WTC11 (cell line): ENCODE results near the gene TNRC6C. TPM values are rescaled to one million over a fixed set of nuclear protein-coding genes. Genes with fewer than 3 reads are reported as not detected.

Experiments
- ATAC-seq: fragments of 200-7000 bp; cut with Tn5 transposase; 2 replicates; pipeline ENCODE4 v1.10.0; 2021; ENCODE audit warnings: mild to moderate bottlenecking, moderate library complexity
- CTCF ChIA-PET: fragments of 300-600 bp; sonication (Branson Sonifier 250); formaldehyde crosslinking; loops from one replicate; lab custom pipeline; 2021; ENCODE audit warnings: antibody characterized with exemption; lab: Charles Lee
- POLR2A ChIA-PET: fragments of 350-600 bp; sonication (Branson Sonifier 250); formaldehyde crosslinking; loops from one replicate; lab custom pipeline; 2021; ENCODE audit warnings: antibody characterized with exemption; lab: Charles Lee
- DNase-seq: peaks from one replicate; pipeline ENCODE4 v3.0.0; 2021; ENCODE audit warnings: low spot score
- H3K27ac Mint-ChIP-seq: 2 replicates; pipeline ENCODE4 v1.8.0; 2021; ENCODE audit warnings: mixed read lengths
- H3K27me3 Mint-ChIP-seq: 2 replicates; pipeline ENCODE4 v1.8.0; 2021; ENCODE audit warnings: low read depth, mild to moderate bottlenecking, moderate library complexity, mixed read lengths
- H3K36me3 Mint-ChIP-seq: 2 replicates; pipeline ENCODE4 v1.8.0; 2021; ENCODE audit warnings: mixed read lengths
- H3K4me1 Mint-ChIP-seq: 2 replicates; pipeline ENCODE4 v1.8.0; 2022; ENCODE audit warnings: mixed read lengths
- H3K4me3 Mint-ChIP-seq: 2 replicates; pipeline ENCODE4 v1.8.0; 2021; ENCODE audit warnings: mild to moderate bottlenecking, moderate library complexity, mixed read lengths
- H3K9me3 Mint-ChIP-seq: 2 replicates; pipeline ENCODE4 v1.8.0; 2021; ENCODE audit warnings: mixed read lengths
- CTCF ChIP-seq: fragments of 200-600 bp; IDR thresholded peaks from 2 replicates; pipeline ENCODE4 v1.8.0; 2022; ENCODE audit warnings: antibody characterized with exemption
- E2F1 ChIP-seq: sonication (generic); formaldehyde crosslinking; IDR thresholded peaks from 2 replicates; pipeline ENCODE4 v1.8.0; 2022; ENCODE audit warnings: mild to moderate bottlenecking, missing genetic modification reagents
- ELF4 ChIP-seq: sonication (generic); formaldehyde crosslinking; IDR thresholded peaks from 2 replicates; pipeline ENCODE4 v1.8.1; 2022; ENCODE audit warnings: low read depth, mild to moderate bottlenecking, moderate library complexity, missing genetic modification reagents
- KAT7 ChIP-seq: sonication (generic); formaldehyde crosslinking; IDR thresholded peaks from 2 replicates; pipeline ENCODE4 v1.8.1; 2023; ENCODE audit warnings: missing genetic modification reagents, mild to moderate bottlenecking, borderline replicate concordance
- MAX ChIP-seq: sonication (generic); formaldehyde crosslinking; IDR thresholded peaks from 2 replicates; pipeline ENCODE4 v1.8.0; 2022; ENCODE audit warnings: mild to moderate bottlenecking, missing genetic modification reagents
- MLX ChIP-seq: sonication (generic); formaldehyde crosslinking; IDR thresholded peaks from 2 replicates; pipeline ENCODE4 v1.8.1; 2023; ENCODE audit warnings: mild to moderate bottlenecking, missing genetic modification reagents, moderate library complexity
- SMAD4 ChIP-seq: sonication (generic); formaldehyde crosslinking; IDR thresholded peaks from 2 replicates; pipeline ENCODE4 v1.8.0; 2022; ENCODE audit warnings: mild to moderate bottlenecking, missing genetic modification reagents
- TP53 ChIP-seq: sonication (generic); formaldehyde crosslinking; IDR thresholded peaks from 2 replicates; pipeline ENCODE4 v1.8.1; 2023; ENCODE audit warnings: mild to moderate bottlenecking, missing genetic modification reagents
- ZNF121 ChIP-seq: sonication (generic); formaldehyde crosslinking; IDR thresholded peaks from 2 replicates; pipeline ENCODE4 v1.8.0; 2023; ENCODE audit warnings: missing genetic modification reagents
- ZNF317 ChIP-seq: sonication (generic); formaldehyde crosslinking; IDR thresholded peaks from 2 replicates; pipeline ENCODE4 v1.8.1; 2023; ENCODE audit warnings: low read depth, mild to moderate bottlenecking, moderate library complexity, missing genetic modification reagents, borderline replicate concordance
- ZSCAN18 ChIP-seq: fragments of 250-450 bp; sonication (Bioruptor Pico); IDR thresholded peaks from 2 replicates; pipeline ENCODE4 v2.1.2; 2022; ENCODE audit warnings: mild to moderate bottlenecking, moderate library complexity
- total RNA-seq: library from RNA; stranded (reverse); gene quantifications from 3 replicates; pipeline ENCODE4 v1.2.3, GENCODE V29; 2021
- TF ChIP-seq, protein P1 (sequence below): sonication (generic); formaldehyde crosslinking; IDR thresholded peaks from 2 replicates; pipeline ENCODE4 v1.8.1; 2023; ENCODE audit warnings: mild to moderate bottlenecking, missing genetic modification reagents
- TF ChIP-seq, protein P2 (sequence below): sonication (generic); formaldehyde crosslinking; IDR thresholded peaks from 2 replicates; pipeline ENCODE4 v1.8.0; 2022; ENCODE audit warnings: mild to moderate bottlenecking, missing genetic modification reagents
- TF ChIP-seq, protein P3 (sequence below): sonication (generic); formaldehyde crosslinking; conservative IDR thresholded peaks from 2 replicates; pipeline ENCODE4 v1.8.1; 2023; ENCODE audit warnings: mild to moderate bottlenecking, low read depth, missing genetic modification reagents, moderate library complexity
- TF ChIP-seq, protein P4 (sequence below): sonication (generic); formaldehyde crosslinking; IDR thresholded peaks from 2 replicates; pipeline ENCODE4 v1.8.1; 2022; ENCODE audit warnings: mild to moderate bottlenecking, moderate library complexity, missing genetic modification reagents

The TNRC6C gene
- total RNA-seq, 1 experiment from 2014 or later, result 52.3 TPM

- no peaks in the 10 kb centered on the region for H3K27me3 Mint-ChIP-seq
- no peak for ATAC-seq
- no peaks in the 10 kb centered on the region for H3K9me3 Mint-ChIP-seq
- peaks cover 17% of the 10 kb centered on the region for H3K36me3 Mint-ChIP-seq
- H3K4me1 Mint-ChIP-seq, result peaks cover 5% of the 10 kb centered on the region
- TF ChIP-seq, protein P1, sequence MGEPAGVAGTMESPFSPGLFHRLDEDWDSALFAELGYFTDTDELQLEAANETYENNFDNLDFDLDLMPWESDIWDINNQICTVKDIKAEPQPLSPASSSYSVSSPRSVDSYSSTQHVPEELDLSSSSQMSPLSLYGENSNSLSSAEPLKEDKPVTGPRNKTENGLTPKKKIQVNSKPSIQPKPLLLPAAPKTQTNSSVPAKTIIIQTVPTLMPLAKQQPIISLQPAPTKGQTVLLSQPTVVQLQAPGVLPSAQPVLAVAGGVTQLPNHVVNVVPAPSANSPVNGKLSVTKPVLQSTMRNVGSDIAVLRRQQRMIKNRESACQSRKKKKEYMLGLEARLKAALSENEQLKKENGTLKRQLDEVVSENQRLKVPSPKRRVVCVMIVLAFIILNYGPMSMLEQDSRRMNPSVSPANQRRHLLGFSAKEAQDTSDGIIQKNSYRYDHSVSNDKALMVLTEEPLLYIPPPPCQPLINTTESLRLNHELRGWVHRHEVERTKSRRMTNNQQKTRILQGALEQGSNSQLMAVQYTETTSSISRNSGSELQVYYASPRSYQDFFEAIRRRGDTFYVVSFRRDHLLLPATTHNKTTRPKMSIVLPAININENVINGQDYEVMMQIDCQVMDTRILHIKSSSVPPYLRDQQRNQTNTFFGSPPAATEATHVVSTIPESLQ, result no peak
- DNase-seq, result no peak
- H3K4me3 Mint-ChIP-seq, result no peak overlapping the region
- ChIA-PET CTCF (no interaction called here), POLR2A (no interaction called here)
- no peak overlapping the region for H3K27ac Mint-ChIP-seq
Observed at GRCh38 chr17:78010759-78011158, 52.3 kb downstream of the TNRC6C start.

- H3K27me3 Mint-ChIP-seq, result no peaks in the 10 kb centered on the region
- H3K36me3 Mint-ChIP-seq, result peaks cover 9% of the 10 kb centered on the region
- H3K4me1 Mint-ChIP-seq, result peaks cover 5% of the 10 kb centered on the region
- no peak overlapping the region for H3K4me3 Mint-ChIP-seq
- DNase-seq (no peak), ATAC-seq (no peak)
- POLR2A ChIA-PET, result no interaction called here
- TF ChIP-seq, protein P2, sequence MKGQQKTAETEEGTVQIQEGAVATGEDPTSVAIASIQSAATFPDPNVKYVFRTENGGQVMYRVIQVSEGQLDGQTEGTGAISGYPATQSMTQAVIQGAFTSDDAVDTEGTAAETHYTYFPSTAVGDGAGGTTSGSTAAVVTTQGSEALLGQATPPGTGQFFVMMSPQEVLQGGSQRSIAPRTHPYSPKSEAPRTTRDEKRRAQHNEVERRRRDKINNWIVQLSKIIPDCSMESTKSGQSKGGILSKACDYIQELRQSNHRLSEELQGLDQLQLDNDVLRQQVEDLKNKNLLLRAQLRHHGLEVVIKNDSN, result no peak
- TF ChIP-seq SMAD4 (CRISPR knock-in tag), result no peak
- no peak for TF ChIP-seq MAX (CRISPR knock-in tag)
- no peak for TF ChIP-seq MLX (CRISPR knock-in tag)
- no peak for TF ChIP-seq KAT7 (CRISPR knock-in tag)
- no peak for TF ChIP-seq TP53 (CRISPR knock-in tag)
- no peak for TF ChIP-seq ZNF121 (CRISPR knock-in tag)
- TF ChIP-seq, protein P3, sequence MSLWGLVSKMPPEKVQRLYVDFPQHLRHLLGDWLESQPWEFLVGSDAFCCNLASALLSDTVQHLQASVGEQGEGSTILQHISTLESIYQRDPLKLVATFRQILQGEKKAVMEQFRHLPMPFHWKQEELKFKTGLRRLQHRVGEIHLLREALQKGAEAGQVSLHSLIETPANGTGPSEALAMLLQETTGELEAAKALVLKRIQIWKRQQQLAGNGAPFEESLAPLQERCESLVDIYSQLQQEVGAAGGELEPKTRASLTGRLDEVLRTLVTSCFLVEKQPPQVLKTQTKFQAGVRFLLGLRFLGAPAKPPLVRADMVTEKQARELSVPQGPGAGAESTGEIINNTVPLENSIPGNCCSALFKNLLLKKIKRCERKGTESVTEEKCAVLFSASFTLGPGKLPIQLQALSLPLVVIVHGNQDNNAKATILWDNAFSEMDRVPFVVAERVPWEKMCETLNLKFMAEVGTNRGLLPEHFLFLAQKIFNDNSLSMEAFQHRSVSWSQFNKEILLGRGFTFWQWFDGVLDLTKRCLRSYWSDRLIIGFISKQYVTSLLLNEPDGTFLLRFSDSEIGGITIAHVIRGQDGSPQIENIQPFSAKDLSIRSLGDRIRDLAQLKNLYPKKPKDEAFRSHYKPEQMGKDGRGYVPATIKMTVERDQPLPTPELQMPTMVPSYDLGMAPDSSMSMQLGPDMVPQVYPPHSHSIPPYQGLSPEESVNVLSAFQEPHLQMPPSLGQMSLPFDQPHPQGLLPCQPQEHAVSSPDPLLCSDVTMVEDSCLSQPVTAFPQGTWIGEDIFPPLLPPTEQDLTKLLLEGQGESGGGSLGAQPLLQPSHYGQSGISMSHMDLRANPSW (CRISPR knock-in tag), result no peak
- no peak for TF ChIP-seq E2F1
- TF ChIP-seq ELF4 (CRISPR knock-in tag), result no peak
- CTCF ChIA-PET, result interaction anchor here (0.8 to 3.1 kb wide), 9 partner anchors 35 to 469 kb away, joined by 3 to 41 read pairs (median 4); partner anchors contain the start of gene TNRC6C
- H3K9me3 Mint-ChIP-seq, result no peaks in the 10 kb centered on the region
- no peak overlapping the region for H3K27ac Mint-ChIP-seq
Observed at GRCh38 chr17:78012428-78012827, 53.9 kb downstream of the TNRC6C start.

DNA sequence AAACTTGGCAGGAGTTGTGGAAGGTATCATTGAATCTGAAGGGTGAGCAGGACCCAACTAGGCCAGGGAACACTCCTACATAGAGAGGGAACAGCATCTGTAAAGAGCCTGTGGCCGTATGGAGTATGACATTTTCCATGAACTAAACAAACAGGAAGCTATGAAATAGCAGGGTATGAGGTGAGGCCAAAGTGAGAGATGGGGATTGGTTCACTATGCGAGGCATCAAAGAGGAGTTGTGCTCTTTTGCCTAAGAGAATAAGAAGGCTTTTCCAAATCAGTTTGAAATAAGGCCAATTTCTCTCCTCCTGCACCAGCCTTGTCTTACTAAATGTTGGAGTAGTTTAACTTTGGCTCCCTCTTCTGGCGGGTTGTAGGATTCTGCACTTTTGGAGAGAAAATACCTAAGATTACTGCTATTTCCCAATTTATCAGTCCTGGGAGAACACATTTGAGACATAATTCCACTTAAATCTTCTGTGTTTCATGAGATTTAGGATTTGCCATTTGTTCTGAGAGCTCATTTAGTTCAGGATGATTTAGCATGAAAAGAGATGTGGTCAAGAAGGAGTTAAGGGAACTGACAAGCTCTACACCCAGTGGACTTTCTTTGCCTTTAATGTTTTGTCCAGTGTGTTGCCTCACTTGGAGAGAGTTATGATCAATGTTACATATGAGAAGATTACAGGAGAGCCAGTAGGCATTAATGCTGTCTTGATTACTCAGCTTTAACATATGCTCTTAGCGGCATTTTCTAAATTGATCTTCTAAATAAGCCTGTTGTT is 55.4 kb downstream of the TNRC6C start:
- TF ChIP-seq KAT7 (CRISPR knock-in tag), result no peak
- TF ChIP-seq ZSCAN18 (CRISPR knock-in tag), result no peak
- TF ChIP-seq ZNF317 (CRISPR knock-in tag), result no peak
- peak; percentile 49; the same call in 1 of the 2 replicates for TF ChIP-seq CTCF
- TF ChIP-seq, protein P4, sequence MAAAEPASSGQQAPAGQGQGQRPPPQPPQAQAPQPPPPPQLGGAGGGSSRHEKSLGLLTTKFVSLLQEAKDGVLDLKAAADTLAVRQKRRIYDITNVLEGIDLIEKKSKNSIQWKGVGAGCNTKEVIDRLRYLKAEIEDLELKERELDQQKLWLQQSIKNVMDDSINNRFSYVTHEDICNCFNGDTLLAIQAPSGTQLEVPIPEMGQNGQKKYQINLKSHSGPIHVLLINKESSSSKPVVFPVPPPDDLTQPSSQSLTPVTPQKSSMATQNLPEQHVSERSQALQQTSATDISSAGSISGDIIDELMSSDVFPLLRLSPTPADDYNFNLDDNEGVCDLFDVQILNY, result no peak
- Mint-ChIP-seq H3K4me3 (no peak overlapping the region), H3K9me3 (no peaks in the 10 kb centered on the region), H3K36me3 (peaks cover 7% of the 10 kb centered on the region), H3K27ac (peak overlapping the region; percentile 50), H3K4me1 (peaks cover 4% of the 10 kb centered on the region), H3K27me3 (no peaks in the 10 kb centered on the region)
- DNase-seq (peak; percentile 44), ATAC-seq (peak; percentile 63)
- POLR2A ChIA-PET, result interaction anchor here (0.9 to 1.0 kb wide), 2 partner anchors 56 to 100 kb away, joined by 3 to 4 read pairs; partner anchors contain the start of gene TNRC6C
- CTCF ChIA-PET, result interaction anchor here (0.7 to 3.1 kb wide), 26 partner anchors 12 to 584 kb away, joined by 3 to 41 read pairs (median 4); partner anchors contain the start of gene TNRC6C
